ENCODE data around the gene POLDIP3.
"Not testable (repeated sequence)": the region's sequence is repeated elsewhere in the genome, so short reads cannot be mapped to it uniquely, and the experiment has no call there.

The POLDIP3 gene

DNA sequence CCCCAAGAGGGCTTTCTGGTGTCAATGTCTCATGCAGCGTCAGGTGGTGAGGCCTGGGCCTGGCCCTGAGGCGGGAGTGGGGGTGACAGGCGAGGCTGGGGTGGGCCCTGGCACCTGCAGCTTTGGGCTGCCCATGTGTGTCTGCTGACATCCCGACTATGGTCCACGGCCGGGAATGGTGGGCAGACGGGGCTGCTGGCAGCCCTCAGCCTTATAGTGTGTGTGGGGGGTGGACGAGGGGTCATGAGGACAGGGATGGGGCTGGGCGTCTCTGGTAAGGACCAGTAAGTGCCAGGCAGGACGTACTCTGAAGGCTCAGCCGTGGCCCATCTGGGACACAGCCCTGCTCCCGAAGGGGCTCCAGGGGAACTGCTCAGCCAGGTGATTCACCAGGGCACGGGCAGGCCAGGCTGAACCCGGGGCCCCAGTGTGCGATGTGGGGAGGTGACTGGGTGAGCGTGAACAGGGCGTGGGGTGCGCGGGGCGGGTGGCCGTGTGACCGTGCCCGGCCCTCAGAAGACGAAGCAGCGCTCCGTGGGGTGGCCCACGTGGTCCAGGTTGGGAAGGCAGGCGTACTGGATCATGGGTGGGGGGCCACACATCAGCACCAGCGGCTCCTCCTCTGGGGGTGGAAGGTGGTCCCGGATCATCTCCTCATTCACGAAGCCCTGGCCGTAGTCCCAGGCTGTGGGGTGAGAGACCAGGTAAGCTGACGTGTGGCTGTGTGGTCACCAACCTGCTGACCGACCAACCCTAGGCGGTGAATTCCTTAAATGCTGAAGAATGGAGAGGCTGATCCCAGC, 4.8 kb upstream of the POLDIP3 start:
- DNase-seq (ENCODE audit: low read depth): no peak

DNA sequence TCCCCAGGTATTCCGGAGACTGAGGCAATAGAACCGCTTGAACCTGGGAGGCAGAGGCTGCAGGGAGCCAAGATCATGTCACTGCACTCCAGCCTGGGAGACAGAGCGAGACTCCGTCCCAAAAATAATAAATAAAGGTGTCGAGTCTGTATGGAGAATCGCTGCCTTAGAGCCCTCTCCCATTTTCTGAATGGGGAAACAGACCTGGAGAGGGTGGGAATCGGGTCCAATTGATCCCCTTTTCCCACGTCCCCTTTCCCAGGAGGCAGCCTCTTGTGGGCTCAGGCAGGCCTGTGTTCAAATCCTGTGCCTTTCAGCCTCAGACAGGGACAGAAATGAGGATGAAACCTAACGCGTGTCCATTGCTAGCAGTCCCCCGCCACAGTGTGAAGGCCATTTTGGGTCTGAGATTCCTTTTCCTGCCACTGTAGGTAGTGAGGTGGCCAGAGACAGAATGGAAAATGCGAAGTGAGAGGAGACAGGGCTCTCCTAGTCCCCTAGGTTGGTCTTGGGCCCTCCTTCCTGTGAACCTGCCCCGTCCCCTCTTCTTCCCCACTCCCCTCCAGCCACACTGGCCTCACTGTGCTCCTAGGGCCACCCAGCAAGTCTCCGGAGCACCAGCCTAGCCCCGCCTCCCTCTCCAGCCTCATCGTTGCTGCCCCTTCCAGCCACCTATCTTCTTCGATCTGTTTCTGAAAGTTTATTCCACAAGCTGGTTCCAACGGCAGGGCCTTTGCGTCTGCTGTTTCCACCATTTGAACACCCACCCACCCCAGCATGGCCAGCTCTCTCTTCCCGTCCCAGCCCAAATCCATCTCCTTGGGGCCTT, 2.7 kb upstream of the POLDIP3 start:
- DNase-seq (ENCODE audit: low read depth): no peak

DNA sequence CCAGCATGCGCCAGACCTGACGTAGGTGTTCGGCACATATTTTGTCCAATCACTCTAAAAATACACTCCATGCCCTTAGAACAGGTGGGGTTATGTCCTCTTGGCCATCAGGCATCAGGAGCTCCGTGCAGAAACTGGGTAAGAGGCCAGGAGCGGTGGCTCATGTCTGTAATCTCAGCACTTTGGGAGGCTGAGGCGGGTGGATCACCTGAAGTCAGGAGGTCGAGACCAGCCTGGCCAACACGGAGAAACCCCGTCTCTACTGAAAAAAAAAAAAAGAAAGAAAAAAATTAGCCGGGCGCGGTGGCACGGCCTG, 1.1 kb upstream of the POLDIP3 start:
- not testable (repeated sequence) for DNase-seq (ENCODE audit: low read depth)

DNA sequence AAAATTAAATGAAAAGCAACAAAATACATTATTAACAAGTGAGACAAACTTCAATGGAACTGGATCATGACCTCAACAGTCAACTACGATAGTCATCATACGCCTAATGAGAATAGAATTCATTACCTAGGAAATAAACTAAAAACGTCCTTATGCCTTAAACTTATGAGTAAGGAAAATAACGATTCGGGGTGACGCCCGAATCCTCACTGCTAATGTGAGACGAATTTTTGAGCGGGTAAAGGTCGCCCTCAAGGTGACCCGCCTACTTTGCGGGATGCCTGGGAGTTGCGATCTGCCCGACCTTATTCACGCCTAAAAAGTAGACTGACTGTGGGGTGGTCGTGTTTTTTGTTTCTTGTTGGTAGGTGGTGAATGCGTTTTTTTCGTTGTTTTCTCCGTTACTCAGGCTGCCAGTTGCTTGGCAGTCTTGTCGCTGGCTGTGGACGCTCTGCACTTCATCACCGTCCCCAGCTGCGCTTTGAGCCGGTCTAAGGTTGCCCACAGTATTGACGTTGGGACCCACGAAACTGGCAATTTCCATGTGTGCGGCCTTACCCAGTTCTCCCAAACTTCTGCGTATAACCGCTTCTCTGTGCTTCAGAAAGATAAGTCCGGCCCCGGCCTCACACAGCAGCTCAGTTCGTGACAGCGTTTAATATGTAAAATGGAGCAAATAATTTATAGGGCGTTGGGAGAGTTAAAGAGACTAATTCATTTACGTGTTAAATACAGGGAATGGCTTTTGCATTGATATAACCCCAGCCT, 593 bp upstream of the POLDIP3 start:
- DNase-seq (ENCODE audit: low read depth): peak; percentile 69

DNA sequence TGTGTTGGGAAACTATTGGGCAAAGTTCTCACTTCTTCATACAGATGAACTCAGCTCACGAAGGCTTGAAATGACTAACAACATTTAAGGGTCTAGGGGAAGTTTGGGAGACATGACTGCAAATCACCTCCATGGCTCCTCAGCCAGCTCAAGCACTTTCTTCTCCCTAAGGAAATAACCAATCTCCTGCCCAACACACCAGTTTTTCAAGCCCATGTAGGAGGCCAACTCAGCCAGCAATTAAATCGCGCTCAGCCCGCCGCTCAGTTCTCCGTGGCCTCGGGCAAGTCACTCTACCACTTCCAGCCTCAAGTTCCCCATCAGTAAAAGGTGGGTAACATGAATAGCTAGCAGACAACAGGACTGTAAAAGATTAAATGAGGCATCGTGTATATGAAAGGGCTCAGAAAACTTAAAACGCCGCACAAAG, 796 bp downstream of the POLDIP3 start:
- DNase-seq (ENCODE audit: low read depth): no peak

DNA sequence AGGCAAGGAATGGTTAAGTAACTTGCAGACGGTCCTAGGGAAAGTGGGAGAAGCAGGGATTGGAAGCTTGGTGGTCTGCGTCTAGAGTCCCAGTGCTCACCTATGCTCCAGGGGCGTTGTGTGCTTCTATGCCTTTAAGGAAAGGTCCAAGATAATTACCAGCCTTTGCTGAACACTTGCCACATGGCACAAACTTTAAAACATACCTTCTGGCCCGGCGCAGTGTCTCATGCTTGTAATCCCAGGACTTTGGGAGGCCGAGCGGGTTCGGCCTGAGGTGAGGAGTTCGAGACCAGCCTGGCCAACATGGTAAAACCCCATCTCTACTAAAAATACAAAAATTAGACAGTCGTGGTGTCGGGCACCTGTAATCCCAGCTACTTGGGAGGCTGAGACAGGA, 2.3 kb downstream of the POLDIP3 start:
- no peak for DNase-seq (ENCODE audit: low read depth)

DNA sequence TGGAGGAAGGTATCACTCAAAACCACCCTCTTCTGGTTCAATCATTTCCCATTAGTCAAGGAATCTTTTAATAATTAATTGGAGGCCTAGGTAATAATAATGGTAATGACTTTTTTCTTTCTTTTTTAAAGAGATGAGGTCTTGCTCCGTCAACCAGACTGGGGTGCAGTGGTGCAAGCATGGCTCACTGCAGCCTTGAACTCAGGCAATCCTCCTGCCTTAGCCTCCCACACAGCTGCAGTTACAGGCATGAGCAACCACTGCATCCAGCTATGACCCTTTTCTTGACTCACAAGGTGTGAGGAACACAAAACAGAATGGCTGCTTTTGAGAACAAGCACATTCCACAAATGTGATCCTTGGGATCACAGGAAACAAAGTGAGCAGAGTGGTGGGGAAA, 3.6 kb downstream of the POLDIP3 start:
- DNase-seq (ENCODE audit: low read depth): no peak

DNA sequence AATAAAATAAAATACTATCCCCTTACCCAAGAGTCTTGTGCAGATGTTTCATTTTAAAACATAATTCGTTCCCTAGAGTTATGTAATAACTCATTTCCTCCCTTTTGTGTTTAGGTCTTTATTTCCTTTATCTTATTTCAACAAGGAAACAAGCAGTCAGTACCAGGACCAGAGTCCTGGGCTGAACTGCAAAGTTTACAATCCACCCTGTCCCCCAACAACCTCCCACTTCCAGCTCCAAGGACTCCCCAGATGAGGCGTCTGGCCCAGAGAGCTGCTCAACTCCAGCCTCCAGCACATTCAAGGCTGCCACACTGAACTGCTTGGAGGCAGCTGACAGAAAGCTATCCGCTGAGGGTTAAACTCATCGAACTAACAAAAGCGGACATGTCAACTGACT, 4.5 kb downstream of the POLDIP3 start:
- DNase-seq (ENCODE audit: low read depth): no peak

DNA sequence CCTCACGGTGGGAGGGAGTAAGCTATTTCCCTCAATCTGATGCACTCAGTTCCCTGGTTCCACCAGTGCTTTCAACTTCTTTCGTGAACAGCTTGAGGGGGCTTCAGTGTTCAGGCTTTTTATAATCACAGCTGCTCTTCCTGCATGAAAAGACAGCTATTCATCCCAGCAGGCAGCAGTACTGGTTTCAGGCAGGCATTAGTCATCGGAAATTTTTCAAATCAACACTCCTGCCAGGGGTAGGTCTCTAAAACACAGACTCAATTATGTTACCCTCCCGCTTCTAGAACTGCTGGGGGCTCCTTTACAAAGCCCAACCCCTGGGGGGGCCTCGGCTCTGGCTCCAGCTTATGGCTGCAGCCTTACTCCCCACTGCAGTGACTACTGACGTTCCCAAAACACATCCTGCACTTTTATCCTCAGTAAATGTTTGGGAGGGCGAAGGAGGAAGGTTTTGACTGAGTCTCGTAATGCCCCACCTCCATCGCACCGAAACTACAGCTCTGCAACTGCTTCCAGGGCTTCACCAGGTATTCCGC, 5.8 kb downstream of the POLDIP3 start:
- no peak for DNase-seq (ENCODE audit: low read depth)

DNA sequence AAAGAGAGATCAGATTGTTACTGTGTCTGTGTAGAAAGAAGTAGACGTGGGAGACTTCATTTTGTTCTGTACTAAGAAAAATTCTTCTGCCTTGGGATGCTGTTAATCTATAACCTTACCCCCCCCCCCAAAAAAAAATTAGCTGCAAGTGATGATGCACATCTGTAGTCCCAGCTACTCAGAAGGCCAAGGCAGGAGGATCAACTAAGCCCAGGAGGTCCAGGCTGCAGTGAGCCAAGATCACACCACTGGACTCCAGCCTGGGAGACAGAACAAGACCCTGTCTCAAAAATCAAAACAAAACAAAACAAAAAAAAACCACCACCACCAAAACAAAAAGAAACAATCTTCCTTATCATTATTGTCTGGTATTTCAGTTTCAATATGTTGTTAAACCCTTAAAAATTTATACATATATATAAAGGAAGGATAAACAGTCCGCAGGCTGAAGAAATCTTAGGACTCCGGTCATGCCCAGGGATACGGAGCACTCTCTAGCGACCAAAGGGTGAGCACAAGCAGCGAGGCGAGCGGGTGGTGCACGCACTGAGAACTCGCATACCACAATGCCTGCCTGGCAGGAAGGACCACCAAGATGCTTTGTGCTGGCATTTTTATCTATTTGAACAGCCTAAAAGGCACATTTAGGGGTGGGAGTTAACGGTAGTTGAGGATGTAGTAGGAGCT, 6.4 kb downstream of the POLDIP3 start:
- DNase-seq (ENCODE audit: low read depth): no peak

DNA sequence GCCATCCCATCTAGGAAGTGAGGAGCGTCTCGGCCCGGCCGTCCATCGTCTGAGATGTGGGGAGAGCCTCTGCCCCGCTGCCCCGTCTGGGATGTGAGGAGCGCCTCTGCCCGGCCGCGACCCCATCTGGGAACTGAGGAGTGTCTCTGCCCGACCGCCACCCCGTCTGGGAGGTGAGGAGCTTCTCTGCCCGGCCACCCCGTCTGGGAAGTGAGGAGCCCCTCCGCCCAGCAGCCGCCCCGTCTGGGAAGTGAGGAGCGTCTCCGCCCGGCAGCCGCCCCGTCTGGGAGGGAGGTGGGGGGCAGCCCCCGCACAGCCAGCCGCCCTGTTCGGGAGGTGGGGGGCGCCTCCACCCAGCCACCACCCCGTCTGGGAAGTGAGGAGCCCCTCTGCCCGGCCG, 7.0 kb downstream of the POLDIP3 start:
- not testable (repeated sequence) for DNase-seq (ENCODE audit: low read depth)

DNA sequence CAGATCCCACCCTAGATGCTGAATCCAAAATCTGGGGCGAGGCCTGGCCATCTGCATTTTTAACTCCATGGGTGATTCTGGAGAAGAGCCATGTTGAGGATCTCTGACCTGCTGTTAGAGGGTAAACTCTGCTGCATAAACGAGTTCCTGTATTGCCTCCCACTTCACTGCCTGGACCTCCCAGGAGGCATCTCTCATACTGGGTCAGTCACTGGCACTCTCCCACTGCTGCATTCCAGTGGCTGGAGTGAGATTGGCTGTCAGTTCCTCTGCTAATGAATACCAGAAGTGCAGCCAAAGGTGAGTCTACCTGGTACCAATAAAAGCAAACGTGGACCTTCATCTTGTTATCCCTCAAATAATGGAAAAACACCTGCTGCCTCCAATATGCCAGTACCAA, 10.3 kb downstream of the POLDIP3 start:
- no peak for DNase-seq (ENCODE audit: low read depth)

DNA sequence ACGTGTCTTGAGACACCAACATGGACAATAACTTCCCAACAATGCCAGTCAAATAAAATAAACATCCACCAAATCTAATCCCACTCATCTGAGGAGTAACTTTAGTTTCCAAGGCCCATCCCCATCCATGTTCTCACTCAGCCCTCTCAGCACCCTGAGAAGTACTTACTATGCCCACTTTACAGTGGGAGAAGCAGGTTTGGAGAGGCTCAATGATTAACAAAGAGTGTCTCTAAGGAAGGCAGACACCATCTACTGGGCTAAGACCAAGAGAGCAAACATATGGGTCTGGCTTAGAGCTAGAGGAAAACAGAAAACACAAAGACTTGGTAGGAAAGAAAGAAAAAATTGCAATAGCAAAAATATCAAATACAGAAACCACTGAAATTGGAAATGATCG, 11.3 kb downstream of the POLDIP3 start:
- DNase-seq (ENCODE audit: low read depth): no peak

DNA sequence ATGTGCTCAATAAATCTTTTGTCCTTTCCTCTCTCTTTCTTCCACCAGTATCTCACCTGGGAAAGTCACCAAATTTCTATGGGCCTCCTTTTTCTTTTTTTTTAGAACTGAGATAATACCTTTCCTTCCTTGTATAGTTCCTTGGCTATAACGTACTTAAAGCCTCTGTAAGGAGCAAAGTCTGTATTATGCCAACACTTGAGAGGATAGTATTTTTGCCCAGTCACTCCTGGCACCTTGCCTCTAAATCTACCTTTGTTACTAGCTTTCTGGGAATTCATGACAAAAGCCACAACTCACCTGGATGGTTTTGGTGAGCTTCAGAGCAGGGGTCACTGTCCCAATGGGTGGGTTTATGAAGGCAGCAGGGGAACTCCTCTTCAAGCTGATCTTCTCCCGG, 12.2 kb downstream of the POLDIP3 start:
- no peak for DNase-seq (ENCODE audit: low read depth)

DNA sequence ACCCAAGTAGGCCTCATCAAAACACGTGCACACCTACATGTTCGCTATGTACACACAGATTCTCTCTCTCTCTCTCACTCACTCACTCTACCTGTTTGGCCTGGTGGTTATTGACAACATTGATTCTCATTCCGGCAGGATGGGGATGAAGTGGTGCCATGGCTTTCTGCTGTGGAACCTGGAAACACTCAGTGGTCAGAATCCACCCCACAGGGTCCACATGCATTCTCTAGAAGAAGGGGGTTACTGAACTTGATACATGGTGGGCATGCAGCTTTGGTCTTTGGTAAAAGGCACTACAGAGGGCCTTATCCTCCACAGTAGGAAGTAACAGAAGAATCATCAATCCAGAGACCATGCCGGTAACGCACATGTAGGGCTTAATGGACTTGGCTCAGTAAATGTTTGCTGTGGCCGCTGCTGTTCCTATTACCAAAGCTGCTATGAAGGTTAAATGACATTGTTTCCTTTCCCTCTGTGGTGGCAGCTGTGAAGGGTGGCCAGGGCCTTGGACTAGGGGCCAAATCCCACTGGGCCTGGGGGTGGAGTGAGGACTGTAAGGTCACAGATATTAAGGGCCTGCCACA, 12.7 kb downstream of the POLDIP3 start:
- DNase-seq (ENCODE audit: low read depth): no peak

DNA sequence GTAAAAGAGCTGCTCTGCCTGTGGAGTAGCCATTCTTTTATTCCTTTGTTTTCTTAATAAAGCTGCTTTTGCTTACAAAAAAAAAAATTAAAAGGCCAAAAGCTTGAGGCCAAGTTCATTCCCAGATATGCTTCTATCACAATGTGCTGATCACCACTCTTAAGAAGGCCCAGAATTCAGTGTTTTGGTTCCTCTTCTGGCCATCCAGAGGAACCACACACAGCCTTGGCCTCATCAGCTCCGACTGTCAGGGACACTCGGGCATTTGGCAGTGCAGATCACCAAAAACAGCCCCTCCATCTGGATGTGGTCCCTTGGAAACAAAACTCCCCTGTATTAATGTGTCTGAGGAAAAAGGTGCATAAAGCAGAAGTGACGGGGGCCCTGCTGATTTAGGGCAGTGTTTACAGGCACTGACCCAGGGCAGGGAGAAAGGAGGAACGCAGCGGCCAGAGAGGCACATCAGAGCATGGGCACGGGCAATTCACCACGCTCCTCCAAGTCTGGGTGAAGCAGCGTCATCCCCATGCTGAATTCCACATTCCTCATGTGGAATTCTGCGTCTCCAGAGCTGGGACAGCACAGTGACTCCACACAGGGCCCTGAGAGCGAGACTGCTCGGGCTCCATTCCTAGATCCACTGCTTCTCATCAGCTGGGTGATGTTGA, 17.7 kb downstream of the POLDIP3 start:
- no peak for DNase-seq (ENCODE audit: low read depth)

DNA sequence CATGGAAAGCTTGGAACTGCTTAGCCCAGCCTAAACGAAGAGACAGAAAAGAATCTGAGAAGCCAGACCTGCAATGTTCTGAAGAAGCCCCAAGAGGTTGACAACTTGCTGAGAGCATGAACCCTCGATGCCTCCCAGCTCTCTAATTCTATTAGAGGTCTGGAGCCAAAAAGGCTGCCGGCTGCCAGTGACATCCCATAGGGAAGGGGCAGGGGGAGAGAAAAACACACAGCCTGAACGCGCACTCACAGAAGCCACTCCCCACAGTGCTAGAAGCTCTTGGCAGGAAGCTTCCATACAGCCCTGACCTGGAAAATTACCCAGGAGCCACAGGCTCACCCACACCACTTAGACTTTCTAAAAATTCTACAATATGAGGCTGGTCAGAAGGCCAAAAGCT, 18.3 kb downstream of the POLDIP3 start:
- DNase-seq (ENCODE audit: low read depth): no peak

DNA sequence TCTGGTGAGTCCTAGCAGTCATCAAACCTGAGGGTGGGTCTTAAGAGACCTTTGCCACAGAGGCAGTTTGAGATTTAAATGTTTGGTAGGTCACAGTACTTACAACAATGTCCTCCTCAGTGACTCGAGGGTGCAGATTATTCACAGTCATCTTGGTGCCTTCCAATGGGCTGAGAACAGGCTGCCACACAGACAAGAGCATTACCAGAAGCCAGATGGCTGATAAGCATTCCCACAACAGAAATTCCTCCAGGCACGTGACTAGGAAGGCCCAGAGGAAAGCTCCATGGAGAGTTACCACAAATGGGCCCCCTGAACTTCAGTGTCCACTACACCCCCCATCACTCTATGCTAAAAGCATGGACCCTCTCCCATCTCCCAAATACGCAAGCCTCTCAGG, 19.2 kb downstream of the POLDIP3 start:
- DNase-seq (ENCODE audit: low read depth): no peak

DNA sequence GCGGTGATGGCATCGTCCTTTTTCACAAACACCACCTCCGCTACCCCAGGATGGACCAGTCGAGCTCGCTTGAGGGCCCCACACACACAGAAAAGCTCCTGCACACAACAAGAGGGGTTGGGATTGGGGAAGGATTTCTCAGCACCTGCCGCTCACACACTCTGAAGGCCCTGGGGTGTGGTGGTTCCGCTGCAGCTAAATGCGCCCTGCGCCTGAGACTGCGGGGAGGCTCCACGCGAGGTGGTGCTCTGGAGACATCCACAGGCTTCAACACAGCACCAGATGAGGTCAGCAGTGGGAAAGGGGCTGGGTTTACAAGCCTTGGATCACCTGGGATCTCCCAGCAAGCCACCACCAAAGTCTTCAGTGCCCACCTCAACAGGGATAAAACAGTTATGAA, 22.7 kb downstream of the POLDIP3 start:
- no peak for DNase-seq (ENCODE audit: low read depth)

DNA sequence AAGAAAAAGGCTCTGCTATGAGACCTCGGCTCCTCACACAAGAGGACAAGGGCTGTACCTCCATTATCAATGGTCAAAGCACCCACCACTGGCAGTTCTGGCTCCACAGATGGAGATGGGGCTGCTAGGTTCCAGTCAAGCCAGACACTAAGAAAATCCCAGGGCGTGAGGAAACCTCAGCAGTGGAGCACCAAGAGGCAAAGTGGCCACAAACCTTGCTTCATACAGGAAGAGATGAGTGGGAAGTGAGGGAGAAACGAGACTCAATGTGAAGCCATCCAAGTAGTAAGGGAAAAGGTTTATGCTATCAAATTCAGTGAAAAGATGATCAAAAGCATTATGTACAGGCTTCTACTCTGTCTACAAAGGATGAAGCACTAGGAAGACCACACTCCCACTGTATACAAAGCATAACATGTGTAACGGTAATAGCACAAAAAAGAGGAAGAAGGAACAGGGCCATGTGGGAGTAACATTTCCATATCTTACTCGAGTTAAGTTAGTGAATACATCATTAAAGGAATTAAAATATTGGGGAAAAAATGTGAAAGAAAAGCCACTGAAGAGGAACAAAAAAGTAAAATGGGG, 27.0 kb downstream of the POLDIP3 start:
- no peak for DNase-seq (ENCODE audit: low read depth)

DNA sequence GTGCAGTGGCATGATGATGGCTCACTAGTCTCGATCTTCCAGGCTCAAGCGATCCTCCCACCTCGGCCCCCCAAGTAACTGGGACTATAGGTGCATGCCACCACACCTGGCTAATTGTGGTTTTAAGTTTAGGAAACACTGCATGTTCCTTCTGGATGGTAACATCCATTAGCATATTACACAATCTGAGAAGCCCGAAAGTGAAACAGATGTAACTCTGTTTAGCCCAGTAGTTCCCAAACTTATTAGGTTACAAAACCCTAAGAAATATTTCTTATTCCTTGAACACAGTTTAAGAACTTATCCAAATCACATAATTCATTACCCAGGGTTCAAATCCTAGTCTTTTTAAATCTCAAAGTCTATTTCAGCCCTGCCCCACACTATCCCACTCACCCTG, 28.3 kb downstream of the POLDIP3 start:
- no peak for DNase-seq (ENCODE audit: low read depth)

Data from stimulated activated CD8-positive, alpha-beta memory T cell treated with anti-CD3 and anti-CD28 coated beads, Interleukin-15, amount 100 ng/mL, for 1 hour (primary cell).